Hematopoietic multipotent progenitor cell treated with erythropoietin and hydrocortisone succinate and interleukin-3 and kit ligand, for 15 days (in vitro differentiated cells): ENCODE measurements around the gene RAPGEF6.
"Not testable (repeated sequence)": the region's sequence is repeated elsewhere in the genome, so short reads cannot be mapped to it uniquely, and the experiment has no call there.

ENCODE experiments used
- DNase-seq: peaks from one replicate; pipeline ENCODE4 v3.0.0-alpha.2; 2015; ENCODE audit warnings: low spot score

Gene RAPGEF6

GRCh38 chr5:131608597-131608996 is 26.4 kb downstream of the RAPGEF6 start:
- DNase-seq, result no peak

- no peak for DNase-seq
These were observed 27.0 kb downstream of the RAPGEF6 start for GRCh38 chr5:131607903-131608540.

- DNase-seq, result no peak
These were observed 27.6 kb downstream of the RAPGEF6 start for GRCh38 chr5:131607418-131607817.

- no peak for DNase-seq
These were observed 29.9 kb downstream of the RAPGEF6 start for GRCh38 chr5:131605086-131605485.

- no peak for DNase-seq
These were observed 39.7 kb downstream of the RAPGEF6 start for GRCh38 chr5:131595088-131596033.

- no peak for DNase-seq
These were observed 41.1 kb downstream of the RAPGEF6 start for GRCh38 chr5:131593921-131594320.

- not testable (repeated sequence) for DNase-seq
These were observed 41.6 kb downstream of the RAPGEF6 start for GRCh38 chr5:131593436-131593835.

- peak; percentile 73 for DNase-seq
These were observed 45.3 kb downstream of the RAPGEF6 start for GRCh38 chr5:131589510-131590348.

GRCh38 chr5:131587541-131587940 is 47.5 kb downstream of the RAPGEF6 start:
- no peak for DNase-seq

- no peak for DNase-seq
These were observed 53.3 kb downstream of the RAPGEF6 start for GRCh38 chr5:131581702-131582101.

GRCh38 chr5:131579917-131580671 is 54.9 kb downstream of the RAPGEF6 start:
- no peak for DNase-seq

- no peak for DNase-seq
These were observed 59.3 kb downstream of the RAPGEF6 start for GRCh38 chr5:131575660-131576227.

GRCh38 chr5:131571669-131572168 is 63.3 kb downstream of the RAPGEF6 start:
- no peak for DNase-seq

- DNase-seq, result no peak
These were observed 64.3 kb downstream of the RAPGEF6 start for GRCh38 chr5:131570757-131571156.

- no peak for DNase-seq
These were observed 70.8 kb downstream of the RAPGEF6 start for GRCh38 chr5:131564229-131564652.

GRCh38 chr5:131563434-131564228 is 71.4 kb downstream of the RAPGEF6 start:
- no peak for DNase-seq

GRCh38 chr5:131550606-131551005 is 84.4 kb downstream of the RAPGEF6 start:
- no peak for DNase-seq

GRCh38 chr5:131548176-131548575 is 86.9 kb downstream of the RAPGEF6 start:
- DNase-seq, result no peak

- no peak for DNase-seq
These were observed 89.2 kb downstream of the RAPGEF6 start for GRCh38 chr5:131545845-131546244.

- DNase-seq, result no peak
These were observed 92.3 kb downstream of the RAPGEF6 start for GRCh38 chr5:131542723-131543122.
